Gastrocnemius medialis (tissue), 4 donors: Measurements from ENCODE around the gene CAPN13.

Experiments used
- CTCF ChIP-seq, 5 experiments: fragments of 450-650 bp in 3 of 5; fragments of 200-600 bp in 2 of 5; sonication (generic) in 2 of 5; IDR thresholded peaks in 4 of 5; conservative IDR thresholded peaks in 1 of 5; 1 replicate in 4 of 5; 2 replicates in 1 of 5; pipeline ENCODE4 v1.5.1; 2016 to 2019; ENCODE audit warnings: antibody characterized with exemption in 5 of 5, mild to moderate bottlenecking in 3 of 5, moderate library complexity in 3 of 5
- POLR2A ChIP-seq, 2 donors: fragments of 450-650 bp; IDR thresholded peaks; one replicate each; pipeline ENCODE4 v1.6.1; 2017; ENCODE audit warnings: antibody characterized with exemption in 2 of 2, mild to moderate bottlenecking in 2 of 2, moderate library complexity in 2 of 2

DNA sequence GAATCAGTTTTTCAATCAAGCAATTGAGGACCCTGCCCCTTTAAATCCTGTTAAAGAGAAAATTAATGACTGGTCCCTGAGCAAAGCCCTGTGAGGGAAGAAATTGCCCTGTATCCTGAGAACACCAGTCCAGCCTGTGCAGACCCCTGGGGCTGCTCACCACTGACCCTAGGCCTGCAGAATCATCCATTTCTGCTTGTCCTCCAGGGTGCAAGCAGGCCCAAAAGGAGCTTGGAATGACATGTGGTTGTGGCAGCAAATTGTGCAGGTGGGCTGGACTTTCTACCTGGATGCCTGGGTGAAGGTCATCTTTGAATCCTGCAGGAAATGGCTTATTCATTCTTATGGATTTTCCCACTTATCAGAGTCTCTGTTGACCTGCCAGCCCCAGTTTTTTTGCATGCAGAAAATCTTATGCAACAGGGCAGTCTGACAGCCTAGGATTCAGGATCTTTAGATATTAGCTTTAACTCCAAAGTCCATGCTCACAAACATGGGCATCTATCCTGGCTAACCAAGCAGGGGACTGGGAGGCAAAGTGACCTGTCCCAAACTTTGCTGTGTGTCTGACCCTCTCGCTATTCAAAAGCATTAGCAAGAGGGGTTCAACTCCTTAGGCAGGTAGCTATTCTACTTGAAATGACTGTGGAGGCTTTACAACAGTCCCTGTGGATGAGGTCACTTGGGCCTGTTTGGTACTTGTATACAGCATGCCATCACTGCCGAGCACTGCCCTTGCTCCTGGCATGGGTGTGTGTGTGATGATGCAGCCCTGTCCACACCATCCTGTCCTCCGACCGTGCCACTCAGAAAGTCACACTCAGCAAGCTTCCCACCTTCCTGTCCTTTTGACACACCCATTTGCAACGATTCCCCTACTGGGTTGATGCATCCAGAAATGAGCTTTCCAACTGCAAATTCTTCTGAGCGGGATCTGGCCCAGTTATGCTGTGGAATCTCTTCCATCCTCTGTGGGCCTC, 85.3 kb downstream of the CAPN13 start:
- no peak for TF ChIP-seq CTCF (IDR thresholded peaks at IDR 0.05 in 4 of 5, conservative IDR thresholded peaks at IDR 0.05 in 1 of 5)
- TF ChIP-seq POLR2A (IDR thresholded peaks at IDR 0.05) = no peak
